Muscle of arm (tissue), 12 donors: ENCODE data around the gene ZEB1. TPM values are rescaled to one million over a fixed set of nuclear protein-coding genes. Genes with fewer than 3 reads are reported as not detected.
A peak's percentile ranks its signal among the peaks of the same experiment; 100 is the strongest.
"Not testable (repeated sequence)": the region's sequence is repeated elsewhere in the genome, so short reads cannot be mapped to it uniquely, and the experiment has no call there.

Source experiments
- DNase-seq: peaks from one replicate; pipeline ENCODE4 v3.0.0-alpha.2; 2013
- polyA plus RNA-seq, 12 donors: library from polyadenylated mRNA; unstranded; fragments of 120-200 nt; gene quantifications; one replicate each; pipeline ENCODE4 v1.2.1, GENCODE V29; 2013; ENCODE audit not compliant: insufficient read length in 12 of 12

Gene ZEB1
- polyA plus RNA-seq, 12 donors: 58.3 to 98.6 (median 76.7) TPM; not detected in 1

- no peak for DNase-seq
These were observed 165.6 kb downstream of the ZEB1 start for GRCh38 chr10:31484431-31485135.

GRCh38 chr10:31490858-31491504 lies 172.0 kb downstream of the ZEB1 start:
- DNase-seq: no peak

GRCh38 chr10:31507427-31507826 lies 188.4 kb downstream of the ZEB1 start:
- no peak for DNase-seq

- DNase-seq: no peak
These were observed 189.2 kb downstream of the ZEB1 start for GRCh38 chr10:31508234-31508633.

GRCh38 chr10:31508882-31509281 lies 189.9 kb downstream of the ZEB1 start:
- no peak for DNase-seq

- DNase-seq: no peak
These were observed 191.0 kb downstream of the ZEB1 start for GRCh38 chr10:31509989-31510388.

- DNase-seq: no peak
These were observed 196.1 kb downstream of the ZEB1 start for GRCh38 chr10:31515116-31515515.

- DNase-seq: no peak
These were observed 196.9 kb downstream of the ZEB1 start for GRCh38 chr10:31515819-31516402.

- no peak for DNase-seq
These were observed 202.2 kb downstream of the ZEB1 start for GRCh38 chr10:31520986-31521831.

GRCh38 chr10:31522820-31523219 lies 203.8 kb downstream of the ZEB1 start:
- no peak for DNase-seq

- no peak for DNase-seq
These were observed 205.4 kb downstream of the ZEB1 start for GRCh38 chr10:31524460-31524859.

GRCh38 chr10:31526178-31526577 lies 207.2 kb downstream of the ZEB1 start:
- no peak for DNase-seq

- no peak for DNase-seq
These were observed 207.7 kb downstream of the ZEB1 start for GRCh38 chr10:31526681-31527080.

- no peak for DNase-seq
These were observed 209.8 kb downstream of the ZEB1 start for GRCh38 chr10:31528831-31529230.

- peak; percentile 67 for DNase-seq
These were observed 217.3 kb downstream of the ZEB1 start for GRCh38 chr10:31536302-31536701.

- no peak for DNase-seq
These were observed 230.9 kb downstream of the ZEB1 start for GRCh38 chr10:31549896-31550295.

GRCh38 chr10:31554556-31554955 lies 235.5 kb downstream of the ZEB1 start:
- no peak for DNase-seq

- DNase-seq: no peak
These were observed 238.8 kb downstream of the ZEB1 start for GRCh38 chr10:31557854-31558253.

- DNase-seq: not testable (repeated sequence)
These were observed 249.3 kb downstream of the ZEB1 start for GRCh38 chr10:31568252-31568861.

GRCh38 chr10:31574577-31574976 lies 255.6 kb downstream of the ZEB1 start:
- no peak for DNase-seq

GRCh38 chr10:31578181-31578852 lies 259.3 kb downstream of the ZEB1 start:
- no peak for DNase-seq
